GM21786 (cell line): Measurements from ENCODE around the gene ATAD2B.
"Not testable (repeated sequence)": the region's sequence is repeated elsewhere in the genome, so short reads cannot be mapped to it uniquely, and the experiment has no call there.

ENCODE experiments used
- ATAC-seq: cut with Tn5 transposase; IDR thresholded peaks from one replicate; pipeline ENCODE4 v1.9.1; 2021; ENCODE audit not compliant: unreplicated experiment

The ATAD2B gene

GRCh38 chr2:23751747-23752265 lies 175.1 kb downstream of the ATAD2B start:
- ATAC-seq, result no peak

- ATAC-seq, result no peak
Observed at GRCh38 chr2:23746141-23746863, 180.6 kb downstream of the ATAD2B start.

- ATAC-seq, result no peak
Observed at GRCh38 chr2:23745726-23746105, 181.2 kb downstream of the ATAD2B start.

GRCh38 chr2:23745068-23745725 lies 181.7 kb downstream of the ATAD2B start:
- no peak for ATAC-seq

GRCh38 chr2:23736783-23737182 lies 190.1 kb downstream of the ATAD2B start:
- not testable (repeated sequence) for ATAC-seq

GRCh38 chr2:23734416-23734815 lies 192.5 kb downstream of the ATAD2B start:
- no peak for ATAC-seq

- not testable (repeated sequence) for ATAC-seq
Observed at GRCh38 chr2:23723029-23723428, 203.9 kb downstream of the ATAD2B start.

GRCh38 chr2:23722255-23722654 lies 204.7 kb downstream of the ATAD2B start:
- ATAC-seq, result no peak

GRCh38 chr2:23721454-23721826 lies 205.5 kb downstream of the ATAD2B start:
- ATAC-seq, result no peak

- no peak for ATAC-seq
Observed at GRCh38 chr2:23720705-23721453, 206.0 kb downstream of the ATAD2B start.

GRCh38 chr2:23719716-23720115 lies 207.2 kb downstream of the ATAD2B start:
- no peak for ATAC-seq

GRCh38 chr2:23718931-23719700 lies 207.8 kb downstream of the ATAD2B start:
- no peak for ATAC-seq

- no peak for ATAC-seq
Observed at GRCh38 chr2:23713351-23713750, 213.6 kb downstream of the ATAD2B start.

GRCh38 chr2:23712756-23713151 lies 214.2 kb downstream of the ATAD2B start:
- ATAC-seq, result no peak

GRCh38 chr2:23711979-23712755 lies 214.8 kb downstream of the ATAD2B start:
- no peak for ATAC-seq

GRCh38 chr2:23709311-23709710 lies 217.6 kb downstream of the ATAD2B start:
- ATAC-seq, result no peak

- ATAC-seq, result no peak
Observed at GRCh38 chr2:23708771-23709170, 218.2 kb downstream of the ATAD2B start.

- no peak for ATAC-seq
Observed at GRCh38 chr2:23707096-23707495, 219.8 kb downstream of the ATAD2B start.

- no peak for ATAC-seq
Observed at GRCh38 chr2:23706613-23707078, 220.3 kb downstream of the ATAD2B start.
